AG10803 (cell line): ENCODE data around the gene METTL15.
"Not testable (repeated sequence)": the region's sequence is repeated elsewhere in the genome, so short reads cannot be mapped to it uniquely, and the experiment has no call there.

Experiments
- DNase-seq: peaks from one replicate; pipeline ENCODE4 v3.0.0; 2010; ENCODE audit warnings: low read depth
- H3K4me3 ChIP-seq: 2 replicates; pipeline ENCODE4 v1.5.1; 2011; ENCODE audit warnings: mild to moderate bottlenecking, low read length, control low read depth
- CTCF ChIP-seq: conservative IDR thresholded peaks from 2 replicates; pipeline ENCODE4 v1.5.1; 2011; ENCODE audit warnings: mild to moderate bottlenecking, low read length, control low read depth, inconsistent platforms

METTL15 gene

GRCh38 chr11:28089378-28089777 lies 18.8 kb upstream of the METTL15 start:
- H3K4me3 ChIP-seq, result no peak overlapping the region
- peak; percentile 25 for DNase-seq
- TF ChIP-seq CTCF, result no peak

GRCh38 chr11:28090052-28090749 lies 18.0 kb upstream of the METTL15 start:
- peak; percentile 51 for DNase-seq
- no peak for TF ChIP-seq CTCF
- H3K4me3 ChIP-seq, result no peak overlapping the region

GRCh38 chr11:28092786-28093185 lies 15.4 kb upstream of the METTL15 start:
- no peak for TF ChIP-seq CTCF
- DNase-seq, result no peak
- no peak overlapping the region for H3K4me3 ChIP-seq

- no peak overlapping the region for H3K4me3 ChIP-seq
- DNase-seq, result no peak
- TF ChIP-seq CTCF, result no peak
Measured at GRCh38 chr11:28098257-28098656, 9.9 kb upstream of the METTL15 start.

GRCh38 chr11:28099715-28100114 lies 8.5 kb upstream of the METTL15 start:
- no peak overlapping the region for H3K4me3 ChIP-seq
- no peak for TF ChIP-seq CTCF
- DNase-seq, result no peak

GRCh38 chr11:28100665-28101064 lies 7.5 kb upstream of the METTL15 start:
- TF ChIP-seq CTCF, result no peak
- DNase-seq, result no peak
- H3K4me3 ChIP-seq, result no peak overlapping the region

GRCh38 chr11:28102300-28102699 lies 5.9 kb upstream of the METTL15 start:
- not testable (repeated sequence) for H3K4me3 ChIP-seq, DNase-seq

GRCh38 chr11:28104425-28104824 lies 3.8 kb upstream of the METTL15 start:
- DNase-seq, result no peak
- no peak for TF ChIP-seq CTCF
- H3K4me3 ChIP-seq, result no peak overlapping the region
